Measurements from ENCODE around the gene ZNF613.
"Not testable (repeated sequence)": the region's sequence is repeated elsewhere in the genome, so short reads cannot be mapped to it uniquely, and the experiment has no call there.

The ZNF613 gene

DNA sequence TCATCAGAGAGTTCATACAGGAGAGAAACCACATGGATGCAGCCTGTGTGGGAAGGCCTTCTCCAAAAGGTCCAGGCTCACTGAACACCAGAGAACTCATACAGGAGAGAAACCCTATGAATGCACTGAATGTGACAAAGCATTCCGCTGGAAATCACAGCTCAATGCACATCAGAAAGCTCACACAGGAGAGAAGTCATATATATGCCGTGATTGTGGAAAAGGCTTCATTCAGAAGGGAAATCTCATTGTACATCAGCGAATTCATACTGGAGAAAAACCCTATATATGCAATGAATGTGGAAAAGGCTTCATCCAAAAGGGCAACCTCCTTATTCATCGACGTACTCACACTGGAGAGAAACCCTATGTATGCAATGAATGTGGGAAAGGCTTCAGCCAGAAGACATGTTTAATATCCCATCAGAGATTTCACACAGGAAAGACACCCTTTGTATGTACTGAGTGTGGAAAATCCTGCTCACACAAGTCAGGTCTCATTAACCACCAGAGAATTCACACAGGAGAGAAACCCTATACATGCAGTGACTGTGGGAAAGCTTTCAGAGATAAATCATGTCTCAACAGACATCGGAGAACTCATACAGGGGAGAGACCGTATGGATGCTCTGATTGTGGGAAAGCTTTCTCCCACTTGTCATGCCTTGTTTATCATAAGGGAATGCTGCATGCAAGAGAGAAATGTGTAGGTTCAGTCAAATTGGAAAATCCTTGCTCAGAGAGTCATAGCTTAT, 17.7 kb downstream of the ZNF613 start:
- no peak for DNase-seq (ENCODE audit: low spot score)

DNA sequence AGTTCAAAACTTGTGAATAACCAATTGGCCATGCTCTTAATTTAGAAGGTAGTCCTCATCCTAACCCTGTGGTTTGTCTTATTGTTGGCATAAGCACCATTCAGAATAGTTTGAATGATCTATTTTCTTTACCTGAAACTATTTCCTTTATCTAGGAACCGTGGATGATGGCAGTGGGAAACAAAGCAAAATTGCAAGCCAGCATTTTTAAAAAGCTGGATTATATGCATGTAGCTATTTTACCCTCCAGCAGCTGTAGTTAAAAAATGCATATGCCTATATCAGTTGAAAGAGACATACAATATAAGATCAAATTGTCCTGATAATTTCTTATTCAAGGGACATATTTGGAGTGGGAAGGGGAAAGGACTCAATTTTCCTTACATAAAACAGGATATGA, 19.3 kb downstream of the ZNF613 start:
- DNase-seq (ENCODE audit: low spot score) = no peak

DNA sequence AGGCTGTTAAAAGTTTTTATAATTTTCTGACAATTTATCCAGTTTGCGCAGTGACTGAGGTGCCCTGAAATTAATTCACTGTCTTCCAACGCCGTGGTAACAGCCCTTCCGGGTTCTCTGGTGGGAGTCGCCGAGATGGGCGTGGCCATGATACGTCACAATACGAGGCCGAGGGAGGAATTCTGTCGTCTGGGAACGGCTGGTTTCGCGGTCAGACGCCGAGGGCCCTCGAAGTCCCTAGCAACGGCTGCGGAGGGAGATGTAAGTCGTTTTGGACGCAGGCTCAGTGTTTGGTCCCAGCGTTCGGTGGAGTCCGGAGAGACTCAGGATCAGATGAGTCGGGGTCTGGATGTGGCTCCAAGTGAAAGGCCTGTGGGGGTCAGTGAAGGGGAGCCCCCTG, 21.7 kb downstream of the ZNF613 start:
- peak; percentile 79 for DNase-seq (ENCODE audit: low spot score)

DNA sequence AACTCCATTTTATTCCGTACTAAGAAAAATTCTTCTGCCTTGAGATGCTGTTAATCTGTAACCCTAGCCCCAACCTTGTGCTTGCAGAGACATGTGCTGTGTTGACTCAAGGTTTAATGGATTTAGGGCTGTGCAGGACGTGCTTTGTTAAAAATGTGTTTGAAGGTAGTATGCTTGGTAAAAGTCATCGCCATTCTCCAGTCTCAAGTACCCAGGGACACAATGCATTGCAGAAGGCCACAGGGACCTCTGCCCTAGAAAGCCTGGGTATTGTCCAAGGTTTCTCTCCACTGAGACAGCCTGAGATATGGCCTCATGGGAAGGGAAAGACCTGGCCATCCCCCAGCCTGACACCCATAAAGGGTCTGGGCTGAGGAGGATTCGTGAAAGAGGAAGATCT, 30.6 kb downstream of the ZNF613 start:
- not testable (repeated sequence) for DNase-seq (ENCODE audit: low spot score)

DNA sequence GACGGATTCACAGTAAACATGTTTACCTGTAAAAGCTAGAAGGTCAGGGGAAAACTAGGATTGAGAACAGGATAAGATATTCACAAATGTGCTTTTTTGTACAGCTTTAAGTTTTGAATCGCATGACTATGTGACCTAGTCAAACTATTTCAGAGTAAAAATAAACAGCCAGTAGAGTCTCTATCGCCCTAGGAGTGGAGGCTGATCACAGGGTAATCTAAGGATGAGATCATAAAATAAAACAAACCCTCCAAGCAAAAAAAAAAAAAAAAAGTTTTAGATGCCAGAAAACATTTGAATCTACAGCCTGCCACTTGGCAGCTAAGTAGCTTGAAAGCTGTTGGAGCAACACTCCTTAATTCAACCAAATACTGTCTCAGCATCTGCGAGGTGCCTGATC, 32.5 kb downstream of the ZNF613 start:
- DNase-seq (ENCODE audit: low spot score) = peak; percentile 20

DNA sequence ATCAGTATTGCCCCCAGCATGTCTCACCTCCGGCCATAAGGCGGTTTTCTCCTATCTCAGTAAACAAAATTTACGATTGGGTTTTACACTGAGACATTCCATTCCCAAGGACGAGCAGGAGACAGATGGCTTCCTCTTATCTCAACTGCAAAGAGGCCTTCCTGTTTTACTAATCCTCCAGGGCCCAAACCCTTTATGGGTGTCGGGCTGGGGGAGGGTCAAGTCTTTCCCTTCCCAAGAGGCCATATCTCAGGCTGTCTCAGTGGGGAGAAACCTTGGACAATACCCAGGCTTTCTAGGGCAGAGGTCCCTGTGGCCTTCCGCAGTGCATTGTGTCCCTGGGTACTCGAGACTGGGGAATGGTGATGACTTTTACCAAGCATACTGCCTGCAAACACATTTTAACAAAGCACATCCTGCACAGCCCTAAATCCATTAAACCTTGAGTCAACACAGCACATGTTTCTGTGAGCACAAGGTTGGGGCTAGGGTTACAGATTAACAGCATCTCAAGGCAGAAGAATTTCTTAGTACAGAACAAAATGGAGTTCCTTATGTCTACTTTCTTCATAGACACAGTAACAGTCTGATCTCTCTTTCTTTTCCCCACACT, 33.5 kb downstream of the ZNF613 start:
- not testable (repeated sequence) for DNase-seq (ENCODE audit: low spot score)

DNA sequence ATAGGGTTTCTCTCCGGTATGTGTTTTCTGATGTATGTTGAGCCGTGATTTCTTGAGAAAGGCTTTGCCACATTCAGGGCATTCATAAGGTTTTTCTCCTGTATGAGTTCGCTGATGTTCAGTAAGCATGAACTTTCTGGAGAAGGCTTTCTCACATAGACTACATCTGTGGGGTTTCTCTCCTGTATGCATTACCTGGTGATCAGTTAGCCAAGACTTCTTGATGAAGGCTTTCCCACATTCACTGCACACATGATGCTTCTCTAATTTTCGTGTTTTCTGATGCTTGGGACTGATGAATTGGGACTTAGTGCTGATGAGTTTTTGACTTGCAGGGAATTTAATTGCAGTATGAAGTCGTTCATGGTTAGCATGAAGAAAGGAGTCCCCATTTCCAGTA, 38.3 kb downstream of the ZNF613 start:
- DNase-seq (ENCODE audit: low spot score) = no peak

DNA sequence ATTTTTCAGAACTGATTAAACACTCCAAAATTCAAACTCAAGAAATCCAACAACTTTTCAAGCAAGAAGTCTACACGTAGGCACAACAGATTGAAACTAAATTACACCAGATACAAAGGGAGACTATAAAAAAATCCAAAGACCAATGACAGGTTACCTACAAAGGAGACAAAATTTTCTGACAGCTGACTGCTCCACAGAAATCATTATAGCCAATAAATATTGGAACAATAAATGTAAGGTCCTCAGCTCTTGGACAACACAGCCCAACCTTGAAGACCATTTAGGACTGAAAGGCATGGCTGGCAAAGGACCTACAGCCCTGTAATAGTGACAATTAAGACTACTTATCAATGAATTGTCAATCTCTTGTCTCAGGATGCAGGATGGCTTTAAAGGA, 43.4 kb downstream of the ZNF613 start:
- DNase-seq (ENCODE audit: low spot score) = no peak

DNA sequence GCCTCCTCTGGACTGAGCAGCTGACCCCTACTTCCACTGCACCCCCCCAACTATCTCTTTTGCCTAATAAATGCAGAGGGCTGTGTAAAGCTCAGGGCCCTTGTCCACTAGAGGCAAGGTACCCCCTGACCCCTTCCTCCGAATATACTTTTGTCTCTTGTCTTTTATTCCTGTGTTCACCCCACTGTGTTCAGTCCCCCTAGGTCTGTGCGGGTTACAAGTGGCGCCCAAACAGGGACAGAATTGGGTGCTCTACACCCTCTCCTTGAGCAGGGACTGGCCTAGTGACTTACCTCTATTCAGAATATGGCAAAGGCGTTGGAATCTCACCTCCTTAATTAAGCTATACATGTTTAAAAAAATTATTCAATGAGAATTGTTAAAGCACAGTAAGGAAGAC, 44.4 kb downstream of the ZNF613 start:
- no peak for DNase-seq (ENCODE audit: low spot score)

DNA sequence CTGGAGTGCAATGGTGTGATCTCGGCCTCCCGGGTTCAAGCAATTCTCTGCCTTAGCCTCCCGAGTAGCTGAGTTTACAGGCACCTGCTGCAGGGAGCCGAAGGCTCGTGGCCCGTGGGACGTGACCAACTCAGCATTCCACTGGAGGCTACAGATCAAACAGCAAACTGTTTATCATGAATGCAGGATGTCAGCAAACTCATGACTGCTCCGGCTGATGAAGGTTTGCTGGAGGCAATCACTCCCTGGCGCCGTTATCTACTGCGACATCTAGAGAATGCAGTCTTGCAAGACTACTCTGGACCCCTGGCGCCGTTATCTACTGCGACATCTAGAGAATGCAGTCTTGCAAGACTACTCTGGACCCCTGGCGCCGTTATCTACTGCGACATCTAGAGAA, 48.5 kb downstream of the ZNF613 start:
- DNase-seq (ENCODE audit: low spot score) = not testable (repeated sequence)

DNA sequence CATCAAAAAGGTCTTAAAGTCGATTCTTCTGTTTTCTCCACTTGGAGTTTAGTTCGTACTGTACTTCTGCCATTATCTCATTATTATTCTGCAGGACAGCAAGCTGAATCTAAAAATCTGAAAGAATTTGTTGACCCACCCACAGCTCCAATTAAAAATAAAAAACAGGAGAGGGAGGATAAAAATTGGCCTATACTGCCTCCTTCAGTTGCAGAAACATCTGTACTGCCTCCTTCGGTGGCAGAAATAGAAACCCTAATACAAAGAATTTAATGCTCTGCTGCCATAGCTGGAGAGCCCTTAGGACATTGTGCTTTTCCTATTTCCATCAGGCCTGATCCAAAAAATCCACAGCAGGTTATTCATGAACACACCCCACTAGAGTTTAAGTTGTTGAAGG, 49.6 kb downstream of the ZNF613 start:
- no peak for DNase-seq (ENCODE audit: low spot score)

DNA sequence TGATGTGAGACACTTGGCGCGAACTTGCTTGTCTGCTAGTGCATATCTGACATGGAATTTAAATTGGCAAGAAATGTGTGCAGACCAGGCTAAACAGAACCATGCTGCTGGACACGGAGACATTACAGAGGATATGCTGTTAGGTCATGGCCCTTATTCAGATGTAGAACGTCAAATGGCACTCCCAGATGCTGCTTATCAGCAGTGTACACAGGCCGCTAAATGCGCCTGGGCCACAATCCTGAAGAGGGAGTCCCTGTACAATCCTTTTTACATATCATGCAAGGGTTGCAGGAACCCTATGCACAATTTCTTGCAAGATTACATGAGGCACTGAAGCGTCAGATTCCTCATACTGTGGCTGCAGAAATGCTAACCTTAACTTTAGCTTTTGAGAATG, 50.1 kb downstream of the ZNF613 start:
- DNase-seq (ENCODE audit: low spot score) = no peak

DNA sequence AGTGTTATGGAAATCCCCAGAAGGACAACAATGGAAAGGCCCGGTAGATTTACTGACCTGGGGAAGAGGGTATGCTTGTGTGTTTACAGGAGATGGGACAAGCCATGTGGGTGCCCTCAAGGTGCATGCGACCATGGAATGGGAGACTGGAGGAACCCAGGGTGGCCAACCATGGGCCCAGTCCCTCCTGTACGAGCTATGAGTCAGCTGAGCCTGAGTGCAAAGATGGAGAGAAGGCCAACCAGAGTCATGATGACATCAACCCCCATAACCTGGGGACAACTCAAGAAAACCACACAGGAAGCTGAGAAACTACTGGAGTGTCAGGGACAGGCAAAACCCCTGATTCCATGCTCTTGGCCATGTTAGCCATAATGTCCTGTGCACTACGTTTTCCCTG, 51.6 kb downstream of the ZNF613 start:
- DNase-seq (ENCODE audit: low spot score) = no peak

DNA sequence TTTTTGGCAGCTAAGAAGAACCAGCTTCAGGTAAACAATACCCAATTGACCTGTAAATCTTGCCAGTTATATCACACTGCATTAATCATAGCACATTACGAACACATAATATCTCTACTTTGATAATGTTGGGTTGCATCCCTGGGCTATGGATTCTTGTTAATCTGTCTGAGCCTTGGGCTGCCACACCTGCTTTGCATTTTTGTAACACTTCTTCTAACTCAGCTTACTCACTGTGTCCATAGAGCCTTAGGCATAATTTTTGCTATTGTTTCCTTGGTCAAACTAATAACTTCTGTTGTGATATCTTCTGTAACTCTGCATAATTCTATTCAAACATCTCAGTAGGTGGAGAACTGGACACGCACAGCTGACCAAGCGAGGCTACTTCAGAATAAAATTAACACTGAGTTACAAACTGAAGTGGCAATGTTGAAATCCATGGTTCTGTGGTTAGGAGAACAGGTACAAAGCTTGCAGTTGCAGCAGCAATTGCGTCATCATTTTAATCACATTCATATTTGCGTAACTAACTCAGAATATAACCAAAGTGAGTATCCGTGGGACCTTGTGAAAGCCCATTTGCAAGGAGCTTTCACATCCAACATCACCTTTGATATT, 53.0 kb downstream of the ZNF613 start:
- no peak for DNase-seq (ENCODE audit: low spot score)

DNA sequence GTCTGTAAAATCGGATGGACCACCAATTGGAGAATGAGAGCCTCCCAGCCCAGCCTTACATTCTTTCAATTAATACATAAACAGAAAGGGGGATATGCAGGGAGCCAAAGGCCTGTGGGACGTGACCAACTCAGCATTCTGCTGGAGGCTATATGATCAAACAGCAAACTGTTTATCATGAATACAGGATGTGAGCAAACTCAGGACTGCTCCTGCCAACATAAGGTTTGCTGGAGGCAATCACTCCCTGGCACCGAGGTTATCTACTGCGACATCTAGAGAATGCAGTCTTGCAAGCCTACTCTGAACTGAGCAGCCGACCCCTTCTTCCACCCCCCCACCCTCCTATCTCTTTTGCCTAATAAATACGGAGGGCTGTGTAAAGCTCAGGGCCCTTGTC, 53.7 kb downstream of the ZNF613 start:
- DNase-seq (ENCODE audit: low spot score) = not testable (repeated sequence)

DNA sequence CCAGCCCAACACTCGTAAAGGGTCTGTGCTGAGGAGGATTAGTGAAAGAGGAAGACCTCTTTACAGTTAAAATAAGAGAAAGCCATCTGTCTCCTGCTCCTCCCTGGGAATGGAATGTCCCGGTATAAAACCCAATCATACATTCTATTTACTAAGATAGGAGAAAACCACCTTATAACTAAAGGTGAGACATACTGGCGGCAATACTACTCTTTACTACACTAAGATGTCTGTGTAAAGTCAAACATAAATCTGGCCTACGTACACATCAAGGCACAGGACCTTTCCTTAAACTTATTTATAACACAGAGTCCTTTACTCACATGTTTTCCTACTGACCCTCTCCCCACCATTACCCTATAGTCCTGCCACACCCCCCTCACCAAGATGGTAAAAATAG, 56.1 kb downstream of the ZNF613 start:
- DNase-seq (ENCODE audit: low spot score) = no peak

DNA sequence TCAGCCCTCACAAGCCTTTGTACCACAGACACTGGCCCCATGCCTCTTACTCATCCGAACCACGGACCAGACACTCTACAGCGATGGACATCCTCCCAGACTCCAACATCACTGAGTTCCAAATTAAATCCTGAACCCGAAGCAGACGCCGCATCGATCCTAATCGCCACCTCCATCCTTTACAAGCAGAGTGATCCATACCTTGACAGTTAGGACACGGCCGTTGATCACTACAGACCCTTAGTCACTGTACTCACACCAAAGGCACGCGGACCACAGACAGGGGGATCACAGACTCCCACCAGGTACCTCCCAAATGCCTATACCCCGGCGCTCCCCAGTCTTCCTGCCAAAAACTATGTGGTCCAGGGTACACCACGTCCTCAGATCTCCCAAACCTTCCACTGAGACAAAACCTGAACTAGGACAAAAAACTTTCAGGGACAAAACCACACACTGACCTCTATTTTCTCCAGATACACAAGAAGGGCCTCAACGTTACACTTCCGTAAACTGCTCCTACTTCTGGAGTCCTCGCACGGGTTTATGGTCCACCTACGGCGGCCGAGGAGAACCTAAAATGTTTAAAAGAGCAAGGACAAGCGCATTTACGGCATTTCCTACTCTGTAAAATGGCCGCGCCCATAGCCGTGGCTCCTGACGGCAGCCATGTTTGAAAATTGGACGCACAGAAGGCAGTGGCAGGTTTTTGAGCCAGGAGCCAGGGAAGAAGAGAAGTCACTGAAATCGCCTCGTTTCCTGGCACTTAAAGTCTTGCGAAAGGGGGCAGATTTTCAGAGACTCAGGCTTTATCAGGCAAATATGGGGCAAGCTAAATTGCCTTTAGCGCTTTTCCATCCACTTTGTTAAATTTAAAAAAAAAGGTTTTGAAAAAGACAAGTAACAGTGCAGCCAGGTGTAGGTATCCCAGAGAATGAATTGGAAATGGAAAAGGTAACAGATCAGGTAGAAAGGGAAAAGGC, 59.3 kb downstream of the ZNF613 start, which contains the start of gene ZNF350:
Gene ZNF350, minus strand, starts transcription at position 532 of the 983 bp plus-strand sequence. CDS start 12,480 bp downstream, outside the sequence.
- DNase-seq (ENCODE audit: low spot score) = peak; percentile 85

DNA sequence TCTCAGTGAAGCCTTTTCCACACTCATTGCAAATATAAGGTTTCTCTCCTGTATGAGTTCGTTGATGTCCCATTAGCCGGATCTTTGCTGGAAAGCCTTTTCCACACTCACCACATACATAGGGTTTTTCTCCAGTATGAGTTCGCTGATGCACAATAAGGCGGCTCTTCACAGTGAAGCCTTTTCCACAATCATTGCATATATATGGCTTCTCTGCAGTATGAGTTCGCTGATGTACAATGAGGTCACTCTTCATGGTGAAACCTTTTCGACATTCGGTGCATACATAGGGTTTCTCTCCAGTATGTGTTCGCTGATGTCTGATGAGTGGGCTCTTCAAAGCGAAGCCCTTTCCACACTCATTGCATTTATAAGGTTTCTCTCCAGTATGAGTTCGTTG, 66.2 kb downstream of the ZNF613 start:
- DNase-seq (ENCODE audit: low spot score) = no peak

DNA sequence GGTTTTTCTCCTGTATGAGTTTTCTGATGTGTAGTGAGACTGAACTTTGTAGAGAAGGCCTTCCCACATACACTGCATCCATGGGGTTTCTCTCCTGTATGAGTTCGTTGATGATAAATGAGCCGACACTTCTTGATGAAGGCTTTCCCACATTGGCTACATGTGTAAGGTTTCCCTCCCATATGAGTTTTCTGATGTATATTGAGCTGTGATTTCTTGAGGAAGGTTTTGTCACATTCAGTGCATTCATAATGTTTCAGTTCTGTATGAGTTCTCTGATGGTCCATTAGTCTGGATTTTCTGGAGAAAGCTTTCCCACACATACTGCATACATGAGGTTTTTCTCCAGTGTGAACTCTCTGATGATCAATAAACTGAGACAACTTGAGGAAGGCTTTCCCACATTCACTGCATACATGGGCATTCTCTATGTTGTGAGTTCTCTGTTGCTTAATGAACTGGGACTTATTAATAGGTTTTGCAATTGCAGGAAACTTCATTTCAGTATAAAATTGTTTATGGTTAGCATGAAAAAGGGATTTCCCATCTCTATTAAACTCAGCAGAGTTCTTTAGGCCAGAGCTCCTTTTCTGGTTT, 66.9 kb downstream of the ZNF613 start:
- DNase-seq (ENCODE audit: low spot score) = no peak
